Fibroblast of pulmonary artery (primary cell): ENCODE measurements around the gene IMPG2.

Experiments used
- DNase-seq: peaks from one replicate; pipeline ENCODE4 v3.0.0-alpha.2; 2010; ENCODE audit warnings: low read depth
- H3K4me3 ChIP-seq: replicated peaks from 2 replicates; pipeline ENCODE4 v1.5.1; 2011; ENCODE audit warnings: low read depth, mild to moderate bottlenecking, control low read depth, low read length, moderate library complexity
- CTCF ChIP-seq: IDR thresholded peaks from 2 replicates; pipeline ENCODE4 v1.5.1; 2011; ENCODE audit warnings: mild to moderate bottlenecking, control low read depth, low read length, inconsistent platforms; ENCODE audit errors: missing control alignments

Gene IMPG2

GRCh38 chr3:101248736-101249135, 71.6 kb downstream of the IMPG2 start:
- no peak overlapping the region for H3K4me3 ChIP-seq
- no peak for TF ChIP-seq CTCF
- no peak for DNase-seq

GRCh38 chr3:101244212-101244575, 76.2 kb downstream of the IMPG2 start:
- DNase-seq: no peak
- TF ChIP-seq CTCF: no peak
- no peak overlapping the region for H3K4me3 ChIP-seq

- no peak for DNase-seq
- no peak for TF ChIP-seq CTCF
- no peak overlapping the region for H3K4me3 ChIP-seq
Observed at GRCh38 chr3:101243285-101244211, 76.8 kb downstream of the IMPG2 start.

- H3K4me3 ChIP-seq: no peak overlapping the region
- no peak for TF ChIP-seq CTCF
- DNase-seq: no peak
Observed at GRCh38 chr3:101240719-101241399, 79.5 kb downstream of the IMPG2 start.

- H3K4me3 ChIP-seq: no peak overlapping the region
- DNase-seq: no peak
- no peak for TF ChIP-seq CTCF
Observed at GRCh38 chr3:101235048-101235447, 85.3 kb downstream of the IMPG2 start.

- H3K4me3 ChIP-seq: no peak overlapping the region
- no peak for DNase-seq
- no peak for TF ChIP-seq CTCF
Observed at GRCh38 chr3:101230618-101231017, 89.8 kb downstream of the IMPG2 start.

- peak; percentile 18 for DNase-seq
- H3K4me3 ChIP-seq: no peak overlapping the region
- TF ChIP-seq CTCF: peak; percentile 17
Observed at GRCh38 chr3:101229681-101230080, 90.7 kb downstream of the IMPG2 start.
